ENCODE measurements around the gene RIBC1.
"Not testable (repeated sequence)": the region's sequence is repeated elsewhere in the genome, so short reads cannot be mapped to it uniquely, and the experiment has no call there.

RIBC1 gene

GRCh38 chrX:53437206-53437605 is 14.5 kb downstream of the RIBC1 start:
- no peak for DNase-seq

- peak; percentile 14 for DNase-seq
These were observed 15.6 kb downstream of the RIBC1 start for GRCh38 chrX:53438174-53438831.

GRCh38 chrX:53438832-53439230 is 16.2 kb downstream of the RIBC1 start:
- DNase-seq: no peak

GRCh38 chrX:53440101-53440500 is 17.4 kb downstream of the RIBC1 start:
- peak; percentile 94 for DNase-seq

GRCh38 chrX:53440621-53441517 is 18.2 kb downstream of the RIBC1 start:
- DNase-seq: peak; percentile 82

- peak; percentile 94 for DNase-seq
These were observed 19.1 kb downstream of the RIBC1 start for GRCh38 chrX:53441531-53442321.

- peak; percentile 27 for DNase-seq
These were observed 19.6 kb downstream of the RIBC1 start for GRCh38 chrX:53442322-53442631.

- peak; percentile 78 for DNase-seq
These were observed 23.3 kb downstream of the RIBC1 start for GRCh38 chrX:53445977-53446376.

- DNase-seq: no peak
These were observed 24.8 kb downstream of the RIBC1 start for GRCh38 chrX:53447441-53447840.

- no peak for DNase-seq
These were observed 27.0 kb downstream of the RIBC1 start for GRCh38 chrX:53449632-53450031.

GRCh38 chrX:53452812-53453211 is 30.1 kb downstream of the RIBC1 start:
- DNase-seq: no peak

GRCh38 chrX:53456254-53456653 is 33.6 kb downstream of the RIBC1 start:
- no peak for DNase-seq

GRCh38 chrX:53458082-53458481 is 35.4 kb downstream of the RIBC1 start:
- DNase-seq: no peak

GRCh38 chrX:53468659-53469058 is 46.0 kb downstream of the RIBC1 start:
- DNase-seq: not testable (repeated sequence)

- DNase-seq: no peak
These were observed 48.7 kb downstream of the RIBC1 start for GRCh38 chrX:53471346-53471745.

- DNase-seq: no peak
These were observed 52.0 kb downstream of the RIBC1 start for GRCh38 chrX:53474707-53475106.

- DNase-seq: no peak
These were observed 53.7 kb downstream of the RIBC1 start for GRCh38 chrX:53476371-53476770.

- DNase-seq: no peak
These were observed 56.6 kb downstream of the RIBC1 start for GRCh38 chrX:53479301-53479700.
